T follicular helper cell (primary cell): ENCODE data around the gene SLC31A1.
"Not testable (repeated sequence)": the region's sequence is repeated elsewhere in the genome, so short reads cannot be mapped to it uniquely, and the experiment has no call there.

Experiments used
- DNase-seq: peaks from one replicate; pipeline ENCODE4 v3.0.0-alpha.2; 2020; ENCODE audit warnings: low read depth

Gene SLC31A1

GRCh38 chr9:113266174-113266573 lies 44.8 kb downstream of the SLC31A1 start:
- DNase-seq: no peak

- no peak for DNase-seq
Measured at GRCh38 chr9:113267911-113268566, 46.7 kb downstream of the SLC31A1 start.

GRCh38 chr9:113269355-113269754 lies 48.0 kb downstream of the SLC31A1 start:
- no peak for DNase-seq

- DNase-seq: no peak
Measured at GRCh38 chr9:113269871-113270270, 48.5 kb downstream of the SLC31A1 start.

GRCh38 chr9:113274474-113275156 lies 53.3 kb downstream of the SLC31A1 start:
- peak; percentile 15 for DNase-seq

- DNase-seq: peak; percentile 94
Measured at GRCh38 chr9:113275157-113276131, 54.1 kb downstream of the SLC31A1 start, which contains the start of the genes CDC26 and PRPF4. CDC26 (minus strand) TSS chr9:113275572; CDS start chr9:113272507, 3,065 bp downstream. PRPF4 (plus strand) TSS chr9:113275658; CDS start chr9:113275744, 86 bp downstream.

- no peak for DNase-seq
Measured at GRCh38 chr9:113278840-113279239, 57.5 kb downstream of the SLC31A1 start.

GRCh38 chr9:113281356-113281755 lies 60.0 kb downstream of the SLC31A1 start:
- no peak for DNase-seq

GRCh38 chr9:113289091-113289490 lies 67.7 kb downstream of the SLC31A1 start:
- no peak for DNase-seq

GRCh38 chr9:113290052-113290607 lies 68.8 kb downstream of the SLC31A1 start:
- DNase-seq: no peak

- no peak for DNase-seq
Measured at GRCh38 chr9:113293285-113293878, 72.0 kb downstream of the SLC31A1 start.

GRCh38 chr9:113296247-113296646 lies 74.9 kb downstream of the SLC31A1 start:
- DNase-seq: not testable (repeated sequence)

GRCh38 chr9:113296796-113297558 lies 75.6 kb downstream of the SLC31A1 start:
- DNase-seq: no peak

- no peak for DNase-seq
Measured at GRCh38 chr9:113298311-113298710, 77.0 kb downstream of the SLC31A1 start.

- no peak for DNase-seq
Measured at GRCh38 chr9:113298924-113299770, 77.8 kb downstream of the SLC31A1 start.

GRCh38 chr9:113299800-113300292 lies 78.5 kb downstream of the SLC31A1 start:
- DNase-seq: no peak

- DNase-seq: no peak
Measured at GRCh38 chr9:113301548-113301947, 80.2 kb downstream of the SLC31A1 start.

GRCh38 chr9:113302792-113303418 lies 81.6 kb downstream of the SLC31A1 start, which contains the start of gene RNF183:
RNF183 (minus strand) TSS chr9:113303376; CDS start chr9:113298184, 5,192 bp downstream.
- no peak for DNase-seq

GRCh38 chr9:113306566-113306965 lies 85.2 kb downstream of the SLC31A1 start:
- DNase-seq: no peak
